ENCODE measurements around the gene TESK1.

Gene TESK1, protein sequence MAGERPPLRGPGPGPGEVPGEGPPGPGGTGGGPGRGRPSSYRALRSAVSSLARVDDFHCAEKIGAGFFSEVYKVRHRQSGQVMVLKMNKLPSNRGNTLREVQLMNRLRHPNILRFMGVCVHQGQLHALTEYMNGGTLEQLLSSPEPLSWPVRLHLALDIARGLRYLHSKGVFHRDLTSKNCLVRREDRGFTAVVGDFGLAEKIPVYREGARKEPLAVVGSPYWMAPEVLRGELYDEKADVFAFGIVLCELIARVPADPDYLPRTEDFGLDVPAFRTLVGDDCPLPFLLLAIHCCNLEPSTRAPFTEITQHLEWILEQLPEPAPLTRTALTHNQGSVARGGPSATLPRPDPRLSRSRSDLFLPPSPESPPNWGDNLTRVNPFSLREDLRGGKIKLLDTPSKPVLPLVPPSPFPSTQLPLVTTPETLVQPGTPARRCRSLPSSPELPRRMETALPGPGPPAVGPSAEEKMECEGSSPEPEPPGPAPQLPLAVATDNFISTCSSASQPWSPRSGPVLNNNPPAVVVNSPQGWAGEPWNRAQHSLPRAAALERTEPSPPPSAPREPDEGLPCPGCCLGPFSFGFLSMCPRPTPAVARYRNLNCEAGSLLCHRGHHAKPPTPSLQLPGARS
- 12.8 to 47.8 (median 24.2) reads per million in 17 experiments for total RNA-seq

DNA sequence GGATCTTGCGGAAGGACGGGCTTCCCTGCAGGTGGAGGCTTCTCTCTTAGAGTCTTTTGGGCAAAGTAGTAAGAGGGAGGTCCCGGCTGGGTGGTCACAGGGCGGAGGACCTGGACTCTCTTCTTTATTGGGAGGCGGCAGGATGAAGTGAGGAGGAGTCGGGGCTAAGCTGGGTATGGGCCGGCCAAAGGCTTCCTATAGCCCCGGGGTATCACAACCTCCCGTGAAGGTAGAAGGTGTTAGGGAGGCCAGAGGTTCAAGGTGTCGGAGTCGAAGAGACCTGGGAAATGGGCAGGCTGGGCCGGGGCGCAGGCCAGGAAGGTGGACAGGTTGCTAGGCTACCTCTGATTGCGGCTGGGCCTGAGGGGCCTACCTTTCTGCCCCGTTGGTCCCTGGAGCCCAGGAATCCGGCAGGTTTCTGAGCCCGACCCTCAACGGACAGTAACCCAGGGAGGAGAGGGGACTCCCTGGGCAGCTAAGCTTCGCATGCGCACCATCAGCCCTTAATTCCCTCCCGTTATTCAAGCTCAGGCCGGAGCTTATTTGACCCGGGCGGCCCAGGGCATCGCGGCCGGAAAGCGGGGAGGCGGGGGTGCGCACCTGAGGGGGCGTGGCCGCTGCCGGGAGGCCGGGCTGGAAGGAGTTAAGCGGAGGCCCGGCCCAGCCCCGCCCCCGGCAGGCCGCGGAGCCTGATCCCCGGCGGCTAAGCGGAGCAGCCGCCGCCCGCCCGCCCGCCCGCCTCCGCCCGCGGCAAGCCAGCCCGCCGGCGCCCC is at the start of gene TESK1:
Gene TESK1 (plus strand): TSS at position 685 of the 773 bp plus-strand sequence. CDS start 358 bp downstream, outside the sequence.
- peak; percentile 61 to 87 (median 74) for DNase-seq

GRCh38 chr9:35555881-35556280 is 49.2 kb upstream of the TESK1 start:
- DNase-seq: no peak

DNA sequence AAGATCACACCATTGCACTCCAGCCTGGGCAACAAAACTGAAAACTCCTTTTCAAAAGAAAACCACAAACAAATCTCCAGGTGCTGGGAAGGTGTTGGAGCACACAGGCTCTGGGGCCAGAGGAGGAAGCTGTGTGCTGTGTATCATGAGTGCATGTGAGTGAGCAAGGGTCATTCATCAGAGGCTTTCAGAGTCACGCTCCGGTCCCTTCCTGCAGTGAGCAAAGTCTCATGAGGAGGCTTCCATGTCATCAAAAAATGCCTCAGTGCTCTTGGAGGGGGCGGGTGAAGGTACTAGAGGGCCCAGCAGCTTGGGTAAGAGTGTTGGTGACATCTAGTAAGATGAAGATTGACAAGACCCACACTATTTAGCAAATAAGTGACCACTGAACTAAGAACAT is 48.3 kb upstream of the TESK1 start:
- no peak for DNase-seq

DNA sequence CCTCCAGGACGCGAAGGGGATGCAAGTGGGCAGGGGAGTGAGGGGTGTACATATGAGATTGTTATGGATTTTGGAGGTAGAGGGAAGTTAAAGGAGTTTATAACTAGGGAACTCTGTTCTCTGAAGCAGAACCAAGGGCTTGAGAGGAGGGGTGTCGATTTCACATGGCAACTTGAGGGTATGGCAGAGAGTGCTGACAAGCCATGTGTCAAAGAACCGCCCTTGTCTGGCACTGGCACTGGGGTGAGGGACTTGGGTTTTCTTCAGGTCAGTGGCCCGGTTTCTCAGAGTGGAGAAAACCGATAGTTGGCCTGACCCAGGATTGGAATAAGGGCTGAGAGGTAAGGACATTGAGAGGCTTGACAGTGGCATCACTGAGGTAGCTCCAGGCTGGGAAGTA is 47.7 kb upstream of the TESK1 start:
- DNase-seq: no peak

- no peak for DNase-seq
Measured at GRCh38 chr9:35558185-35558584, 46.9 kb upstream of the TESK1 start.

DNA sequence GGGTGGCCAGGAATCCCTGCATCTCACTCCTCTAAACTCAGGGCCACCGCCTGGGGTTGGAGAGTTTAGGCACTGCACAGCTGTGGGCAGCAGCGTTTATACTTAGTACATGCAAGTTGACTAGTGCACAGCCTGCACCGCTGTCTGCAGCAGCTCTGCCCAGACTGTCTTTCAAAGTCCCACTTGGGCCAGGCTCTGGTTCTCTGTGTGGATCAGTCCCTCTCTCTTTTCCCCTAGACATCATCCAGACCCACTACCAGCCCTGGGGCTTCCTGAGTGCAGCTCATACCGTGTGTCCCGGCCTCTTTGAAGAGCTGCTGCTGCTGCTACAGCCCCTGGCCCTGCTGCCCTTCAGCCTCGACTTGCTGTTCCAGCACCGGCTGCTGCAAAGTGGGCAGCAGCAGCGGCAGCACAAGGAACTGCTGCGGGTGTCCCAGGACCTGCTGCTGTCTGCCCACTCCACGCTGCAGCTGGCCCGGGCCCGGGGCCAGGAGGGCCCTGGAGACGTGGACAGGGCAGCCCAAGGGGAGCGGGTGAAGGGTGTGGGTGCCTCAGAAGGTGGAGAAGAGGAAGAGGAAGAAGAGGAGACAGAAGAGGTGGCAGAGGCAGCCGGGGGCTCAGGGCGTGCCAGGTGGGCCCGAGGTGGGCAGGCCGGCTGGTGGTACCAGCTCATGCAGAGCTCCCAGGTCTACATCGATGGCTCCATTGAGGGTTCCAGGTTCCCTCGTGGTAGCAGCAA is 45.1 kb upstream of the TESK1 start:
- DNase-seq: no peak

DNA sequence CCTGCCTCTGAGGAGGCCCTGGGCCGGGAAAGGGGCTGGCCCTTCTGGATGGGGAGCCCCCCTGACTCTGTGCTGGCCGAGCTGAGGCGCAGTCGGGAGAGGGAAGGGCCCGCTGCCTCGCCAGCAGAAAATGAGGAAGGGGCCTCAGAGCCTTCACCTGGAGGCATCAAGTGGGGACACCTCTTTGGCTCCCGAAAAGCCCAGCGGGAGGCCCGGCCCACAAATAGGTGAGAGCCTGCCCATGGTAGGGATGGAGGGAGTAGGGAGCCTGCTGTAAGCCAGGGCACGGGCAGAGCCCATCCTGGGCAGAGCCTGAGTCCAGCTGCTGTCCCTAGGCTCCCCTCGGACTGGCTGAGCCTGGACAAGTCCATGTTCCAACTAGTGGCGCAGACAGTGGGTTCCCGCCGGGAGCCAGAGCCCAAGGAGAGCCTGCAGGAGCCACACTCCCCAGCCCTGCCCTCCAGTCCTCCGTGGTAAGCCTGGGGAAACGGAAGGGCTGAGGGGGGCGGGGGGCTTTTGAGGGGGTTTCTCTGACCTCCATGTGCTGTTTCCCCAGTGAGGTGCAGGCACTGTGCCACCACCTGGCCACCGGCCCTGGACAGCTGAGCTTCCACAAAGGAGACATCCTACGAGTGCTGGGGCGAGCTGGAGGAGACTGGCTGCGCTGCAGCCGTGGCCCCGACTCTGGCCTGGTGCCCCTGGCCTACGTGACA is 44.3 kb upstream of the TESK1 start:
- no peak for DNase-seq

GRCh38 chr9:35561468-35562261 is 43.4 kb upstream of the TESK1 start:
- no peak for DNase-seq

GRCh38 chr9:35562895-35563780 is 41.9 kb upstream of the TESK1 start:
- peak in 2 of 4 experiments; percentile 13 to 23 for DNase-seq

DNA sequence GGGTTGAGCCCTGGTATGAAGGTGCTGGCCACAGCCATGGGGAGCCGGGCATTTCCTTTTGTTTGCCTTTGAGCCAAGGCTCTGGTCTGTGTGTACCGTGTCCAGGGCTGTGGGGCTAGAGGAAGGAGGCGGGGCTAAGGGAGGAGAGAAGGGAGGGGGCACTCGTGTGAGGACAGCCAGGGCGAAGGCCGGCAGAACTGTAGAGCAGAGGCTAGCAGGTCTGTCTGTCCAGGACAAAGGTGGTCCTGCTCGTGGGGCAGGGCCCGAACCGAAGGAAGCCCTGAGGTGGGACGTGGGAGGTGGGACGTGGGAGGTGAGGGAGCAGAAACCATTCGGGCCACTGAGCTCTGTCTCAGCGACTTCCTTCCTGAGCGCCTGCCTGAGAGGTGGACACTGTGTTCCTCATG is 41.3 kb upstream of the TESK1 start:
- DNase-seq: no peak

DNA sequence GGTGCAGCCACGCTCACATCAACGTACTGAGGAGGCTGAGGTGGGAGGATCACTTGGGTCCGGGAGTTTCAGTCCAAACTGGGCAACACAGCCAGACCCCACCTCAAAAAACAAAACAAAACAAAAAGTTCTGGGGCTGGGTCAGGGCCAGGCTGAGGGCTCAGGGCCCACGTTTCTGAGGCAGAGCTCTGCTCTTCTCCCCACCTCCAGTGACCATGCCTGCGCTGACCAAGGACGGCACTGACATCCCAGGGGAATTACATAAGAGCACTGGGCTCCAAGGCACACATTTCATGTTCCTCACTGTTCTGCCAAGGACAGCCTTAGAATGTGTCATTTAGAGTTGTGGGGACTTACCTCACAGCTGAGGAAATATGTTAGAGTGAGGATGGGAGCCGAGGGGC is 40.4 kb upstream of the TESK1 start:
- no peak for DNase-seq

DNA sequence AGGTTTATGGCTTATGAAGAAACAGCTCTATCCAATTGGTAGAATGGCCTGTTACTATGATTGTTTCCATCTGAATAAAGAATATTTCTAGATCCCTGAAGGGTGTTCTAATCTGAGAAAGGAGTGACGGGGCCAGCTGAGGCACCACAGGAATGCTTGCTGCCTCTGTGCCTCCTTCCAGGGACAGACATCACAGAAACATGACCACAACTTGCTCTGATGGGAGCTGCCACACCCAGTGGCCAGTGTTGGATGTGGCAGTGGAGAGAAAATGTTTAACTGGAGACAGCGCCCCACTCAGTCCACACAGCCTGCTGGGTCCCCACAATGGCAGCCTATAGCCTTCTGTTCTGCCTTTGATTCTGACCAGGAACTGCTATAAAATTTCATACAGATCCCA is 38.6 kb upstream of the TESK1 start:
- DNase-seq: no peak

DNA sequence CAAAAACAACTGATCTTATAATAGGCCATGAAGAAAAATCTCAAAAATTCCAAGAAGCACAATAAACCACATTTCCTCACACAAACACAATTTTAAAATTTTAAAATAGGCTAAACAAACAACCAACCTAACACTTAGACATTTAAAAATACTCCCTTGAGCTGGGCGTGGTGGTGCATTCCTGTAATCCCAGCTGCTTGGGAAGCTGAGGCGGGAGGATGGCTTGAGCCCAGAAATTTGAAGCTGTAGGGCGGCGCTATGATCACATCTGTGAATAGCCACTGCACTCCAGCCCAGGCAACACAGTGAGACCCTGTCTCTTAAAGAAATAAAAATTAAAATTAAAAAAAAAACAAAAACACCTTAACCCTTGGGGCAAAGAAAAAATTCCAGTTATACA is 36.9 kb upstream of the TESK1 start:
- DNase-seq: no peak

- peak in 1 of 4 experiments; percentile 12 for DNase-seq
Measured at GRCh38 chr9:35569206-35569605, 35.9 kb upstream of the TESK1 start.

DNA sequence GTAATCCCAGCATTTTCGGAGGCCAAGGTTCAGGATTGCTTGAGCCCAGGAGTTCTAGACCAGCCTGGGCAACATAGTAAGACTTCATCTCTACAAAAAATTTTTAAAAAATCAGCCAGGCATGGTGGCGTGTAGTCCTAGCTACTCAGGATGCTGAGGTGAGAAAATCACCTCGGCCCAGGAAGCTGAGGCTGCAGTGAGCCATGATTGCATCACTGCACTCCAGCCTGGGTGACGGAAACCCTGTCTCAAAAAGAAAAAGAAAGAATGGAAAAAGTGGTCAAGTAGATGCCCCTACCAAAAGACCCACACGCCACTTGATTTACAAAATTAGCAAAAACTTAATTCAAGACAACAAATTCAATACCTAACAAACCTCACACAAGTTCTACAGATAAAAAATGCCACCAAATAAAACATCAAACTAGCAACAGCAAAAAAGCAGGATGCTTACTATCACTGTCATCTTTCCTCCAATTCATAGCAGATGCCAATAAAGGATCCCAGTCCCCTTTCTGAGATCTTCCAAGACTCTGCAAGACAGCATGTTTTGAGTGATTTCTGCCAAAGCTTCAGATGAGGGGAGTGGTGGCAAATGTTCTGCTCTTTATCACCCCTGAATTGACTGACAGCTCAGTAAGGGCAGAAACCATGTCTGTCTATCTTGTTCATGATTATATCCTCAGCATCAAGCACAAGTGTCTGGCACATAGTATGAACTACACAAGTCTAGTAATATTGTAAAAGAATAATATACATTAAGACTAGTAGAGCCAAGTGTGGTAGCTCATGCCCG is 34.2 kb upstream of the TESK1 start:
- no peak for DNase-seq

GRCh38 chr9:35574578-35575122 is 30.4 kb upstream of the TESK1 start:
- no peak for DNase-seq

DNA sequence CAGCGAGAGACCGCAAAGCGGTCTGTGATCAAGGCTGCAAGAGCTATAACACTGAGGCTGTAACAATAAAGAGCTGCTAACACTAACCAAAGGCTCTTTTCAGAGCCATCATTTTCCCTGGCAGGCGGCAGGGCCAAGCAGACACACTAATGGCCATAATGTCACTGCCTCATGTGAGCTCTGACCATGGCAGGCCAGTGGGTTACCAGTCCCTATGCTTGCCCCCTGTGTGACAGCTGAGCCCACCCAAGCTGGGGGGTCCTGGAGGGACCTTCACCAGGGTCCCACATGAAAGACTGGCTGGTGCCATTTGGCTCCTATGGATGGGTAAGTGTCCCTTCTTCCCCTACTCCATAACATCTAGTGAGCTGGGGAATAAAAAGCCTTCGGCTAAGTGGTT is 29.6 kb upstream of the TESK1 start:
- DNase-seq: no peak

DNA sequence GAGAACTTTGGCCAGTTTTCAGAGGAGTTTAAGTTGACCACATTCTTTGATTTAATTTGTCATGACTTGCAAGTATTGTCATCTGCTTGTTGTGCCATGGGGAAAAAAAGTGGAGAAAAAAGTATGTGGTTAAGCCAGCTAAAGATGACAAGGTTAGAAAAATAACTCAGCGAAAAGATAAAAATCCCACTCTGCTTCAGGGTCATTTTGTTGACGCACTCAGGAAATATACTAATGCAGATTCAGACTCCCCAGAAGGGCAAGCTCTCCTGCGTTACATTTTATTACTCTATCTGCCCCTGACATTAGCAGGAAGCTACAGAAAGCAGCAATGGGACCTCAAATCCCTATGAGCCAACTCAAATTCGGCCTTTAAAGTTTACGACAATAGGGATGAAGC is 27.6 kb upstream of the TESK1 start:
- no peak for DNase-seq

DNA sequence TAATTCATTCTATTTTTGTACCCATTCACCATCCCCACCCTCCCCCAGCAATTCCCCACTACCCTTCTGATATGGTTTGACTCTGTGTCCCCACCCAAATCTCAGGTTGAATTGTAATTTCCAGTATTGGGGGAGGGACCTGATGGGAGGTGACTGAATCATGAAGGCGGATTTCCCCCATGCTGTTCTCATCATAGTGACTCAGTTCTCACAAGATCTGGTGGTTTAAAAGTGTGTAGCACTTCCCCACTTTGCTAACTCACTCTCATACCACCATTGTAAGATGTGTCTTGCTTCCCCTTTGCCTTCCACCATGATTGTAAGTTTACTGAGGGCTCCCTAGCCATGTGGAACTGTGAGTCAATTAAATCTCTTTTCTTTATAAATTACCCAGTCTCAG is 25.9 kb upstream of the TESK1 start:
- peak; percentile 35 to 75 (median 53) for DNase-seq

Measured in suppressor macrophage (primary cell).